ENCODE measurements around the gene AGBL1. TPM values are rescaled to one million over a fixed set of nuclear protein-coding genes. Genes with fewer than 3 reads are reported as not detected.

The AGBL1 gene
- total RNA-seq, 1 experiment from 2014 or later: not detected

GRCh38 chr15:86203462-86203861 lies 123.8 kb downstream of the AGBL1 start:
- no peak for TF ChIP-seq CTCF (conservative IDR thresholded peaks at IDR 0.05)
- H2BK120ac ChIP-seq (ENCODE audit: low read depth, low read length, poor library complexity, severe bottlenecking): no peak overlapping the region
- no peak overlapping the region for H2AK5ac ChIP-seq (ENCODE audit: insufficient read length, low read length)
- H3K9ac ChIP-seq (ENCODE audit: extremely low read depth, insufficient read length, low read length): no peak overlapping the region
- no peak overlapping the region for H4K8ac ChIP-seq (replicated peaks; ENCODE audit: insufficient read length, low read depth, low read length)
- H2AFZ ChIP-seq (ENCODE audit: low read length): no peak overlapping the region
- H4K5ac ChIP-seq (ENCODE audit: insufficient read length, low read depth, low read length): no peak overlapping the region
- no peak overlapping the region for H2BK12ac ChIP-seq (ENCODE audit: insufficient read length, low read depth, low read length)
- 0 out of 2 replicates have a peak, but pooled peaks cover 1% of the 10 kb centered on the region for H3K27me3 Mint-ChIP-seq (ENCODE audit: low read depth)
- no peak overlapping the region for H3K27ac ChIP-seq (ENCODE audit: insufficient read length, low read depth, low read length)
- H4K20me1 ChIP-seq (ENCODE audit: control insufficient read depth, insufficient read depth, insufficient read length): no peaks in the 10 kb centered on the region
- H2BK15ac ChIP-seq (ENCODE audit: low read depth, low read length): no peak overlapping the region
- H3K23me2 ChIP-seq (ENCODE audit: insufficient read length, low read depth, low read length, poor library complexity, severe bottlenecking): no peaks in the 10 kb centered on the region
- no peaks in the 10 kb centered on the region for H3K79me2 ChIP-seq (ENCODE audit: insufficient read depth, low read length)
- H3K4me1 Mint-ChIP-seq: peaks cover 30 to 31% of the 10 kb centered on the region in 2 experiments
- DNase-seq: no peak
- no peak overlapping the region for H4K91ac ChIP-seq (ENCODE audit: insufficient read length, low read depth, low read length)
- H3T11ph ChIP-seq (ENCODE audit: low read length): no peak overlapping the region
- no peak overlapping the region for H3K4me2 ChIP-seq (ENCODE audit: insufficient read depth, insufficient read length, low read length)
- no peak overlapping the region for H3K23ac ChIP-seq (ENCODE audit: insufficient read length, low read depth, low read length)
- no peaks in the 10 kb centered on the region for H3K79me1 ChIP-seq (ENCODE audit: insufficient read depth, low read depth, low read length, poor library complexity, severe bottlenecking)
- H3K14ac ChIP-seq (ENCODE audit: insufficient read depth, low read length): no peak overlapping the region
- no peak overlapping the region for H3K4me3 Mint-ChIP-seq
- peaks cover 0 to 3% of the 10 kb centered on the region in 2 experiments; a peak in 1 of 5 replicates for H3K9me3 Mint-ChIP-seq
- H3K27me3 ChIP-seq (ENCODE audit: insufficient read depth, low read length): no peaks in the 10 kb centered on the region
- no peaks in the 10 kb centered on the region for H3K9me3 ChIP-seq (ENCODE audit: control insufficient read depth, low read depth, low read length)
- H3K4me1 ChIP-seq (ENCODE audit: insufficient read depth, low read length): 0 out of 2 replicates have a peak, but pooled peaks cover 3% of the 10 kb centered on the region
- no peak overlapping the region for H3K18ac ChIP-seq (ENCODE audit: insufficient read length, low read depth, low read length)
- no peak overlapping the region for H2BK5ac ChIP-seq (ENCODE audit: insufficient read length, low read length)
- no peak overlapping the region for H3K27ac Mint-ChIP-seq
- WGBS (ENCODE audit: extremely low coverage, insufficient read length, low lambda C conversion rate): no CpG with 5 or more reads among the region's 2 CpGs
- H3K36me3 Mint-ChIP-seq (ENCODE audit: insufficient read depth in 1 of 3, low read depth in 3 of 3): no peaks in the 10 kb centered on the region
- H2BK20ac ChIP-seq (ENCODE audit: low read depth, low read length, poor library complexity, severe bottlenecking): no peak overlapping the region
- no peak overlapping the region for H3K4ac ChIP-seq (ENCODE audit: low read depth, low read length)
- H3K56ac ChIP-seq (ENCODE audit: insufficient read length, low read depth, low read length): no peak overlapping the region

Measured in H9 (cell line).